Activated CD8-positive, alpha-beta memory T cell treated with anti-CD3 and anti-CD28 coated beads, Interleukin-2, amount 50 U/mL, for 48 hours (primary cell): ENCODE data around the gene DOHH.

Experiments
- DNase-seq: peaks from one replicate; pipeline ENCODE4 v3.0.0-alpha.2; 2020

Gene DOHH

GRCh38 chr19:3476830-3477229 lies 23.6 kb downstream of the DOHH start:
- no peak for DNase-seq

DNA sequence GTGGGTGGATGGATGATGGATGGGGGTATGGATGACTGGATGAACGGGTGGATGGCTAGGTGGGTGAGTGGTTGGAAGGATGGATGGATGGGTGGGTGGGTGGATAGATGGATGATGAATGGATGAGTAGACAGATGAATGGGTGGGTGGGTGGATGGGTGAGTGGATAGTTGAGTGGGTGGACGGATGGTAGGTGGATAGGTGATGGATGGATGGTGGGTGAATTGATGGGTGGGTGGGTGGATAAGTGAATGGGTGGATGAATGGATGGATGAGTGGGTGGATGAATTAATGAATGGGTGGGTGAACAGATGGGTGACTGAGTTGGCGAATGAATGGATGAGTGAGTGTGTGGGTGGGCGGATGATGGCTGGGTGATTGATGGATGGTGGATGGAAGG lies 25.0 kb downstream of the DOHH start:
- no peak for DNase-seq

DNA sequence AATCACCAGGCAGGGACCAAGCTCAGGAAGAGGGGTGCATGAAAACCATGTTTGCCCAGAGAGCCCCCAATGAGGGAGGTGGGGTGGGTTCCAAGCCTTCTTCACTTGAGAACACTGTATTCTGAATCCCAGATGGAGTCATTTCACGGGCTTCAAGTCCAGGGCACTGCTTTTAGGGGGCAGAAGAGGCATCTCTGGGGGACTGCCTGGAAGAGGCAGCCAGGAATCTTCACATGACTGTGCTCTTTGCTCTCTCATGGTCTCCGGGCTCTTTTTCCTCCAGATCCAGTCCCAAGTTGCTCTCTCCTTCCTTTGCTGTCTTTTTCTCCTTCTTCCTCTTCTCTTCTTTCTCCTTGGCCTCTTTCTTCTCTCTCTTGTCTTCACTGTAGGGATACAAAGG lies 25.9 kb downstream of the DOHH start:
- no peak for DNase-seq

DNA sequence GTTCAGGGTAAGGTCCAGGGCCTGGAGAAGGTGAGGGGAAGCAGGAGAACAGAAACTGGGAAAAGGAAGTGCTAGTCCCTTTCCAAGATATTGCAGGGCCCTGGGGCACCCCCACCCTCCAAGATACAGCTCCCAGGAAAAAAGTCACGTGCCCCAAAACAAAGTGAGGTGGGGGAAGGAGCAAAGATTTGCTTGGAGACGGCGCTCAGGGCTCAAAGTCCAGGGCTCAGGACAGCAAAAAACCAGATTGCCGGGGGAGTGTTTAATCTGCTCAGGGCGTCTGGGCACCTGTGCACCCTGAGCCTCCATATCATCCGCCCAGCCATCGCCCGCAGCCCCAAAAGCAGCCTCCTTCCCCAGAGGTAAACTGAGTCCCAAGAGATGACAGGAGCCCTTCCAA lies 26.5 kb downstream of the DOHH start:
- no peak for DNase-seq

- peak; percentile 86 for DNase-seq
These were observed 28.4 kb downstream of the DOHH start for GRCh38 chr19:3471954-3472655.

- DNase-seq = no peak
These were observed 29.9 kb downstream of the DOHH start for GRCh38 chr19:3470500-3471128.

- no peak for DNase-seq
These were observed 30.6 kb downstream of the DOHH start for GRCh38 chr19:3469638-3470499.

GRCh38 chr19:3468211-3468610 lies 32.3 kb downstream of the DOHH start:
- DNase-seq = no peak

GRCh38 chr19:3467437-3468198 lies 32.9 kb downstream of the DOHH start:
- DNase-seq = no peak

DNA sequence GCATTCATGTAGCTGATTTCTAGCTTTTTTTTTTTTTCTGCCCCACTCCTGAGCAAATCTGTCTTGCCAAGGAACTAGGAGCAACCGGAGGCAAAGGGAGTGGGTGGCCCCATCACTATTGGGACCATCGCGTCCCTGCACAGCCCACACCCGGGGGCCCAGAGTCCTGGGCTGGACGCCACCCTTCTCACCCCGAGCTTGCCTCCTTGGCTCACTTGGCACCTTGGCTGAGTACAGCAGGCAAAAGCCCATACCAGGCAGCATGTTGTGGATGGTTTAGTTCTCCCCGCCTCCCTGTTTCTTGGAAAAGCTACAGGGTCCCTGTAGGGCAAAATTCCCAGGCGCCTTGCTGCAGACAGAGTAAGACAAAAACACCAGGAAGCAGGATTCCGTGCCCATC lies 33.8 kb downstream of the DOHH start:
- DNase-seq = no peak

- no peak for DNase-seq
These were observed 34.9 kb downstream of the DOHH start for GRCh38 chr19:3465552-3465951.

DNA sequence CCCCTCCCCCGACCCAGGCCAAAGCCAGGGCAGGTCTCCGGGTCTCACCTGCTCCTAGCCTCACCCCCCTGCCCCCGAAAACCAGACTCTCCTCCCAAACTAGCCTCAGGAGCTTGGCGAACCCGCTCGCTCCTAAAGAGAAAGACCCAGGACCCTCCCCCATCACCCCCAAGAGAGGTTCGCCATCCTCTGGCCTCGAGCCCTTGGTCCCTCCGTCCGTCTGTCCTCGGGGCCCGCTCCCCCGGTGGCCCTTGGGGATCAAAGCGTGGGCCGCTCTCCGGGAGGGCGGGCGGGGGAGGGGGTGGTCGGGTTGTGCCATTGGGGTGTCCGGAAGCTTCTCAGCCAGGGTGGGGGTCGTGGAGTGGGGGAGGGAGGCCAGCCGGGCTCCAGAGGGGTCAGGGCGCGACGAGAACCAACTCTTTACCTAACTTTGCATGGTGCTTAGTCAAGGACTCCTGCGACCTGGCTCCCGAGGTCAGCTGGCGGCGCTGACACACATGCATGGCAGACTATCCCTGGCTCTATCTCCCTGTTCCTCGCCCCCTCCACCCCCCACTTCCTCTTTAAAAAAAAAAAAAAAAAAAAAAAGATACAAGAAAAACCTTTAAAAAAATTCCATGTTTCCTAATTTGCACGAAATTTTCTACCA lies 35.8 kb downstream of the DOHH start:
- no peak for DNase-seq

DNA sequence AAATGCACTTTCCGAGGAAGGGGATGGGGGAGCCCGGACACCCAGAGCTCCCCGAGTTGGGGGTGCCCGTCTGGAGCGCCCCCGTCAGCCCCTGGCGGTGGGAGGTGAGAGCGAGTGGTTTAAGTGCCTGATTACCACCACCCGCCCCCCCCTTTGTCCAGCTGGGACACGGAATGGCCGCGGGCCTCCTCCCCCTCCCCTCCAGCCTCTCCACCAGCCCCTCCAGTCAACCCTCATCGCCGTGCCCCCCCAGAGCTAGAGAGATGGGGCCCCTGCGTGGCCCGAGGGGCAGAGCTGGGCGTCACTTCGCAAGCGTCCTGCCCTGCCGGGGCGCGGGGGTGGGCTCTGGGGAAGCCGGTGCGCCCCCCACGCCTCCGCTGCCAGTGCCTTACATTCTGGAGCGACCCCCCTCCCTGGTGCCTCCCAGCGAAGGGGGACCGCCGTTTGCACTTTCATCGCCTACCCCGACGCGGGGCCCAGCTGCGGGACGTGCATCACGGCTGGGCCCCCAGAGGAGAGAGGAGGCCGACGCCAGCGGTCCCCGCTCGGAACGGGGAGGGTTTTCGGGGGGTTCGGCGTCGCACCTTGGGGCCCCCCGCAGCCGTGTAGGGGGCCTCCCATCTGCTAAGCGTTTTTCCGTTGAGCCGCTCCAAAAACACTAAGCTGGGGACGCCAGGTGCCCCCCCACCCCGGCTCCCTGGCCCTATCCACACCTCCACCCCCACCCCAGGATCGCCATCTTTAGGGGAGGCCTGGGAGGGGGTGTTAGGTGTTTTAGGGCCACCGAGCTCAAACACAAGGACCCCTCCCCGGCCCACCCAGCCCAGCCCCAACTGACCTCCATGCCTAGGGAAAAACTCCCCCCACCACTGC lies 36.5 kb downstream of the DOHH start:
- no peak for DNase-seq

DNA sequence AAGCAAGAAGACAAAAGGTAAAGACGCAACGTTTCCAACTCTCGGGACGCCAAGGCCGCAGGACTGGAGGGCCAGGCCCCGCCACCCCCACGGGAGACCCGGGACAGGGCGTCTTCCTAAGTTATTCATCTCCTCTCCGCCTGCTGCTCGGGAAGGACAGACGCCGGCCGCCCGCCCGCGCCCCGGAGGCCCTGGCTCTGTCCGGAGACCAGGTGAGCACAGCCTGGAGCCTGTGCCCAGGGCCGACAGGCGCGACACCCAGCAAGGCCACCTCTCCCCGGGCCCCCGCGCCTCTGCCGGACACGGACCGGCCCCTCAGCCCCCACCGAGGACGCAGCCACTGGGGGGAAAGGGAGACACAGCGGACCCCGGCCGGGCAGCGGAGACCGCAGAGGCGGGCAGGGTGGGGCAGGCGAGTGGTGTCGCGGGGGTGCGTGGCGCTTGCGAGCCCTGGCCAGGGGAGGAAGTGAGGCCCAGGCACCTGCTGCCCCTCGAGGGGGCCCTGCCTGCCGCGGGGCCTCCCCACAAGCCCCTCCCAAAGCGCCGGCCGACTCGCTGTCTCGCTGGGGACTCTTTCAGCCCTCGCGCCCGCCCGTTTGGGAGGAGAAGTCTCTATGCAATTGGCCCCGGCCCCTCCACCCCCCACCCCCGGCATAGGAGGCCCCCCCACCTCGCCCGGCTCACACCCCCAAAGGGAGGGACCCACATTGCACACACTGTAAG lies 37.3 kb downstream of the DOHH start:
- no peak for DNase-seq

- no peak for DNase-seq
These were observed 40.4 kb downstream of the DOHH start for GRCh38 chr19:3459965-3460582.

DNA sequence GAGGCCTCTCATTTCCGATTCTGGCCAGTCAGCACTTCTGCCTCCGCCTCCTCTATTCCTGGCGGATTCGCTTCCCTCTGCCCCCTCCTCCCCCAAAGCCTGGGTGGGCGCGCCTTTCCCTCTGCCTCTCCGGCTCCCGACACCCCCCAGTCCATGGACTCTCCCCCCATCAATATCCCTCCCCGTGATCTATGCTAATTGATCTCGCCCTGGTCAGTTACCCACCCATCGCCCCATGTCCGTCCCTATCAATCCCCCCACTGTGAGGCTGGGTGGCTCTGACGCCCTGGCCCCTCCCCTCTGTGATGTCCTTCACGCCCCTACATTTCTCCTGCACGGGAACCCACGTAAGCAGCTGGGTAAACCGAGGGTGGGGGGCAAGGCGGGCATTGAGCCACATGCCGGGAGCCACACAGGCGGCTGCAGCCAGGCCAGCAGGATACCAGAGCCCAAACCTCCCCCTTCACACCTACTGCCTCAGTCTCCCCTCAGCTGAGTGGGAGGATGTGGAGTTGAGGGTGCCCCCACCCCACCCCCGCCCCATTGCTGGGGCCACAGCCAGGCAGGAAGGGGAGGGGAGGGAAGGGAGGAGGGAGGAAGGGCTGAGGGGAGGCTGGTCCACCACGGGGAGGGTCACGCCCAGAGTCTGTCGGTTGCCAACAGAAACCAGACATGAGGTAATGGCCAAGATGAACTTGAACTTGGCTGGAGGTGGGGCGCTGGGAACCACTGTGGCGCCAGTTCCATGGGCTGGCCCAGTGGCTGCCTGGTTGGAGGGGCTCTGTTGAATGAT lies 41.2 kb downstream of the DOHH start:
- DNase-seq = no peak

- DNase-seq = no peak
These were observed 42.0 kb downstream of the DOHH start for GRCh38 chr19:3458229-3459088.

- DNase-seq = no peak
These were observed 42.8 kb downstream of the DOHH start for GRCh38 chr19:3457528-3458228.
